Epithelial cell of proximal tubule (primary cell): ENCODE measurements around the gene DPCD. TPM values are rescaled to one million over a fixed set of nuclear protein-coding genes. Genes with fewer than 3 reads are reported as not detected.
A peak's percentile ranks its signal among the peaks of the same experiment; 100 is the strongest.

Source experiments
- DNase-seq: peaks from one replicate; pipeline ENCODE4 v3.0.0-alpha.2; 2011; ENCODE audit warnings: low read depth
- H3K4me3 ChIP-seq: 2 replicates; pipeline ENCODE4 v1.5.1; 2011; ENCODE audit warnings: low read depth, mild to moderate bottlenecking, low read length
- CTCF ChIP-seq: conservative IDR thresholded peaks from 2 replicates; pipeline ENCODE4 v1.5.1; 2012; ENCODE audit warnings: low read depth, mild to moderate bottlenecking, low read length
- total RNA-seq: library from RNA; depleted of rRNA; stranded (reverse); fragments of >200 nt; gene quantifications from 2 replicates; pipeline ENCODE4 v1.2.3, GENCODE V29; 2015

The DPCD gene
- total RNA-seq, 1 donor from 2014 or later, result 65.6 TPM

GRCh38 chr10:101567165-101568006 lies 20.7 kb upstream of the DPCD start:
- no peak for TF ChIP-seq CTCF
- no peak overlapping the region for H3K4me3 ChIP-seq
- DNase-seq, result no peak

- no peak overlapping the region for H3K4me3 ChIP-seq
- DNase-seq, result no peak
- TF ChIP-seq CTCF, result no peak
Measured at GRCh38 chr10:101568054-101568745, 19.9 kb upstream of the DPCD start.

GRCh38 chr10:101569323-101569621 lies 18.8 kb upstream of the DPCD start:
- no peak for DNase-seq
- no peak for TF ChIP-seq CTCF
- H3K4me3 ChIP-seq, result peak overlapping the region; percentile 71

GRCh38 chr10:101569622-101570427 lies 18.3 kb upstream of the DPCD start:
- no peak for DNase-seq
- H3K4me3 ChIP-seq, result peak overlapping the region; percentile 71
- peak; percentile 58 for TF ChIP-seq CTCF

GRCh38 chr10:101570428-101571270 lies 17.5 kb upstream of the DPCD start:
- DNase-seq, result no peak
- H3K4me3 ChIP-seq, result peak overlapping the region; percentile 71
- no peak for TF ChIP-seq CTCF

GRCh38 chr10:101571271-101571925 lies 16.7 kb upstream of the DPCD start:
- TF ChIP-seq CTCF, result no peak
- no peak for DNase-seq
- peak overlapping the region; percentile 71 for H3K4me3 ChIP-seq
